PC-9 (cell line): ENCODE results near the gene CNTNAP2. TPM values are rescaled to one million over a fixed set of nuclear protein-coding genes. Genes with fewer than 3 reads are reported as not detected.
"Not testable (repeated sequence)": the region's sequence is repeated elsewhere in the genome, so short reads cannot be mapped to it uniquely, and the experiment has no call there.

ENCODE experiments used
- BruUV-seq: library from RNA; stranded (reverse); fragments of 400-500 nt; replicated peaks from 2 replicates; lab custom pipeline; 2021; lab: Mats Ljungman, UMichigan
- CTCF ChIA-PET: fragments of 300-600 bp; sonication (Branson Sonifier 250); formaldehyde crosslinking; loops from one replicate; lab custom pipeline; 2022; ENCODE audit warnings: antibody characterized with exemption; lab: Charles Lee
- POLR2A ChIA-PET: fragments of 300-600 bp; sonication (Branson Sonifier 250); formaldehyde crosslinking; loops from one replicate; lab custom pipeline; 2022; ENCODE audit warnings: antibody characterized with exemption; ENCODE audit not compliant: unreplicated experiment; lab: Charles Lee
- DNase-seq, 2 experiments: peaks; one replicate each; pipeline versions ENCODE4 v3.0.0 to v3.0.0-alpha.2; 2015 to 2022; ENCODE audit warnings: mixed read lengths in 1 of 2
- H2AFZ ChIP-seq: fragments of 200-600 bp; sonication (generic); 2 replicates; pipeline ENCODE4 v1.8.1; 2017; ENCODE audit warnings: antibody characterized with exemption
- H3F3A ChIP-seq: fragments of 200-600 bp; sonication (generic); 2 replicates; pipeline ENCODE4 v1.8.1; 2017; ENCODE audit warnings: antibody characterized with exemption, mild to moderate bottlenecking, low read depth; ENCODE audit not compliant: insufficient read depth
- H3K27ac ChIP-seq: fragments of 200-600 bp; sonication (generic); 2 replicates; pipeline ENCODE4 v1.6.1; 2016; ENCODE audit warnings: mixed run types
- H3K27me3 ChIP-seq: fragments of 200-600 bp; sonication (generic); 2 replicates; pipeline ENCODE4 v1.6.1; 2016; ENCODE audit warnings: low read depth, mixed run types; ENCODE audit not compliant: insufficient read depth
- H3K36me3 ChIP-seq: fragments of 200-600 bp; sonication (generic); 2 replicates; pipeline ENCODE4 v1.6.1; 2016; ENCODE audit warnings: low read depth, mixed run types
- H3K4me1 ChIP-seq: fragments of 200-600 bp; sonication (generic); replicated peaks from 2 replicates; pipeline ENCODE4 v1.6.1; 2016; ENCODE audit warnings: mixed run types; ENCODE audit not compliant: insufficient read depth
- H3K4me2 ChIP-seq: fragments of 200-600 bp; sonication (generic); 2 replicates; pipeline ENCODE4 v1.6.1; 2017; ENCODE audit warnings: mixed run types
- H3K4me3 ChIP-seq: fragments of 200-600 bp; sonication (generic); 2 replicates; pipeline ENCODE4 v1.6.1; 2016; ENCODE audit warnings: mixed run types
- H3K79me2 ChIP-seq: fragments of 200-600 bp; sonication (generic); 2 replicates; pipeline ENCODE4 v1.6.1; 2017; ENCODE audit warnings: low read depth, mixed run types
- H3K9me2 ChIP-seq: fragments of 200-600 bp; sonication (generic); 2 replicates; pipeline ENCODE4 v1.8.1; 2017; ENCODE audit warnings: mild to moderate bottlenecking; ENCODE audit not compliant: insufficient read depth
- H3K9me3 ChIP-seq: fragments of 200-600 bp; sonication (generic); 2 replicates; pipeline ENCODE4 v1.8.1; 2016; ENCODE audit warnings: low read depth; ENCODE audit not compliant: insufficient read depth
- H4K20me1 ChIP-seq: fragments of 200-600 bp; sonication (generic); 2 replicates; pipeline ENCODE4 v1.8.1; 2017; ENCODE audit not compliant: insufficient read depth
- EZH2 ChIP-seq: fragments of 200-600 bp; sonication (generic); IDR thresholded peaks from 2 replicates; pipeline ENCODE4 v1.8.0; 2017; ENCODE audit warnings: antibody characterized with exemption, low read depth
- intact Hi-C: fragments of 100-400 bp; cut with micrococcal nuclease; formaldehyde crosslinking; loops from one replicate; pipeline ENCODE4 v1.10.0; 2022; ENCODE audit not compliant: unreplicated experiment
- total RNA-seq: library from RNA; stranded (reverse); gene quantifications from 2 replicates; pipeline ENCODE4 v1.2.3, GENCODE V29; 2021
- TF ChIP-seq, protein P1 (sequence below): fragments of 200-600 bp; sonication (generic); conservative IDR thresholded peaks from 2 replicates; pipeline ENCODE4 v1.6.1; 2017; ENCODE audit warnings: mixed run types, antibody characterized with exemption, mild to moderate bottlenecking, moderate library complexity

The CNTNAP2 gene
- total RNA-seq, 1 experiment from 2014 or later = not detected

GRCh38 chr7:147721962-147722830 is 1605.6 kb downstream of the CNTNAP2 start:
- no peak for DNase-seq
- Histone ChIP-seq H3K4me3 (no peak overlapping the region), H3K4me1 (no peaks in the 10 kb centered on the region), H3K9me3 (no peaks in the 10 kb centered on the region), H3K79me2 (no peaks in the 10 kb centered on the region), H3K9me2 (no peaks in the 10 kb centered on the region), H3K27ac (no peak overlapping the region), H2AFZ (no peak overlapping the region), H3K27me3 (no peaks in the 10 kb centered on the region), H4K20me1 (no peaks in the 10 kb centered on the region), H3K4me2 (no peak overlapping the region), H3K36me3 (no peaks in the 10 kb centered on the region), H3F3A (no peaks in the 10 kb centered on the region)
- intact Hi-C loops = no loop called here
- ChIA-PET CTCF (no interaction called here), POLR2A (no interaction called here)
- BruUV-seq = no TSS peak
- TF ChIP-seq, protein P1, sequence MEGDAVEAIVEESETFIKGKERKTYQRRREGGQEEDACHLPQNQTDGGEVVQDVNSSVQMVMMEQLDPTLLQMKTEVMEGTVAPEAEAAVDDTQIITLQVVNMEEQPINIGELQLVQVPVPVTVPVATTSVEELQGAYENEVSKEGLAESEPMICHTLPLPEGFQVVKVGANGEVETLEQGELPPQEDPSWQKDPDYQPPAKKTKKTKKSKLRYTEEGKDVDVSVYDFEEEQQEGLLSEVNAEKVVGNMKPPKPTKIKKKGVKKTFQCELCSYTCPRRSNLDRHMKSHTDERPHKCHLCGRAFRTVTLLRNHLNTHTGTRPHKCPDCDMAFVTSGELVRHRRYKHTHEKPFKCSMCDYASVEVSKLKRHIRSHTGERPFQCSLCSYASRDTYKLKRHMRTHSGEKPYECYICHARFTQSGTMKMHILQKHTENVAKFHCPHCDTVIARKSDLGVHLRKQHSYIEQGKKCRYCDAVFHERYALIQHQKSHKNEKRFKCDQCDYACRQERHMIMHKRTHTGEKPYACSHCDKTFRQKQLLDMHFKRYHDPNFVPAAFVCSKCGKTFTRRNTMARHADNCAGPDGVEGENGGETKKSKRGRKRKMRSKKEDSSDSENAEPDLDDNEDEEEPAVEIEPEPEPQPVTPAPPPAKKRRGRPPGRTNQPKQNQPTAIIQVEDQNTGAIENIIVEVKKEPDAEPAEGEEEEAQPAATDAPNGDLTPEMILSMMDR = no peak
- no peak for TF ChIP-seq EZH2

DNA sequence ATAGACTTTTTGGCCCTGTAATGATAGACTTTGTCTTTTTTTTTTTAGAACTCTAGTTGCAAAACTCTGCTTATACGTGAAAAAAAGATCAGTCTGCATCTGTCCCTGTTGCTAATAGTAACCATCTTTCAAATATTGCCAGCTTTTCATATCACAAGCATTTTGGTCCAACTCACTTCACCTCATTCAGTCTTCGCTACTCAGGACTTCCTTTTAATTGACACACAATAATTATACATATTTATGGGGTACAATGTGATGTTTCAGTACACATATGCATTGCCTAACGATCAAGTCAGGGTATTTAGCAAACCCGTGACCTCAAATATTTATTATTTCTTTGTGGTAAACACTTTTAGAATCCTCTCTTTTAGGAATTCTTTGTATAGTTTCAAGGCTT is 1606.9 kb downstream of the CNTNAP2 start:
- intact Hi-C loops = no loop called here

GRCh38 chr7:147731311-147731710 is 1614.7 kb downstream of the CNTNAP2 start:
- Histone ChIP-seq H3F3A (no peaks in the 10 kb centered on the region), H3K4me1 (no peaks in the 10 kb centered on the region), H3K27ac (no peak overlapping the region), H3K9me2 (0 out of 2 replicates have a peak, but pooled peaks cover 5% of the 10 kb centered on the region), H3K4me2 (no peak overlapping the region), H3K27me3 (no peaks in the 10 kb centered on the region), H3K9me3 (no peaks in the 10 kb centered on the region), H4K20me1 (no peaks in the 10 kb centered on the region), H2AFZ (no peak overlapping the region), H3K4me3 (no peak overlapping the region), H3K79me2 (no peaks in the 10 kb centered on the region), H3K36me3 (no peaks in the 10 kb centered on the region)
- TF ChIP-seq EZH2 = no peak
- TF ChIP-seq, protein P1 = no peak
- DNase-seq = no peak
- POLR2A ChIA-PET = no interaction called here
- CTCF ChIA-PET = no interaction called here
- intact Hi-C loops = no loop called here
- BruUV-seq = no TSS peak

More for the DNA sequence above, 1606.9 kb downstream of the CNTNAP2 start:
- Histone ChIP-seq H3K9me2 (no peaks in the 10 kb centered on the region), H3F3A (no peaks in the 10 kb centered on the region), H2AFZ (no peak overlapping the region), H3K4me2 (no peak overlapping the region), H3K27me3 (no peaks in the 10 kb centered on the region), H3K27ac (no peak overlapping the region), H3K4me1 (no peaks in the 10 kb centered on the region), H3K4me3 (no peak overlapping the region), H3K9me3 (no peaks in the 10 kb centered on the region), H3K36me3 (no peaks in the 10 kb centered on the region), H4K20me1 (no peaks in the 10 kb centered on the region), H3K79me2 (no peaks in the 10 kb centered on the region)
- no peak for TF ChIP-seq EZH2
- ChIA-PET POLR2A (no interaction called here), CTCF (no interaction called here)
- no TSS peak for BruUV-seq
- DNase-seq = no peak

DNA sequence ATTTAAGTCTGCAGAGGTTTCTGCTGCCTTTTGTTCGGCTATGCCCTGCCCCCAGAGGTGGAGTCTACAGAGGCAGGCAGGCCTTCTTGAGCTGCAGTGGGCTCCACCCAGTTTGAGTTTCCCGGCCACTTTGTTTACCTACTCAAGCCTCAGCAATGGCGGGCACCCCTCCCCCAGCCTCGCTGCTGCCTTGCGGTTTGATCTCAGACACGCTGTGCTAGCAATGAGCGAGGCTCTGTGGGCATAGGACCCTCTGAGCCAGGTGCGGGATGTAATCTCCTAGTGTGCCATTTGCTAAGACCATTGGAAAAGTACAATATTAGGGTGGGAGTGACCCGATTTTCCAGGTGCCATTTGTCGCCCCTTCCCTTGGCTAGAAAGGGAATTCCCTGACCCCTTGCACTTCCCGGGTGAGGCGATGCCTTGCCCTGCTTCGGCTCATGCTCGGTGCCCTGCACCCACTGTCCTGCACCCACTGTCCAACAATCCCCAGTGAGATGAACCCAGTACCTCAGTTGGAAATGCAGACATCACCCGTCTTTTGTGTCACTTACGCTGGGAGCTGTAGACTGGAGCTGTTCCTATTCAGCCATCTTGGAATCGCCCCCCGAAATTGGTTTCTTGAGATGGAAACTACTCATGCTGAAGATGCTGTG is 1621.1 kb downstream of the CNTNAP2 start:
- H3K9me2 ChIP-seq, DNase-seq, intact Hi-C loops, H3K27ac ChIP-seq, H3K27me3 ChIP-seq, BruUV-seq, POLR2A ChIA-PET, H4K20me1 ChIP-seq, H3K4me1 ChIP-seq, H3K9me3 ChIP-seq, H3K4me3 ChIP-seq, H3K4me2 ChIP-seq, CTCF ChIA-PET, H3F3A ChIP-seq, H3K36me3 ChIP-seq, H3K79me2 ChIP-seq, H2AFZ ChIP-seq: not testable (repeated sequence)
